SK-N-SH (cell line): ENCODE measurements around the gene MTUS2. TPM values are rescaled to one million over a fixed set of nuclear protein-coding genes. Genes with fewer than 3 reads are reported as not detected.

Experiments
- CTCF ChIA-PET: fragments of 300-600, 350-600 bp; formaldehyde crosslinking; extraction: SDS; loops from one replicate; lab custom pipeline; 2021; lab: Yijun Ruan, JAX
- POLR2A ChIA-PET: fragments of 350-600 bp; sonication (Branson Sonifier 250); formaldehyde crosslinking; extraction: SDS; loops from one replicate; lab custom pipeline; 2020; ENCODE audit warnings: antibody characterized with exemption, inconsistent platforms; lab: Yijun Ruan, JAX
- DNase-seq: peaks from one replicate; pipeline ENCODE4 v3.0.0; 2012
- H2AFZ ChIP-seq: fragments of 200-600 bp; sonication (generic); 2 replicates; pipeline ENCODE4 v1.8.1; 2016; ENCODE audit warnings: antibody characterized with exemption, mild to moderate bottlenecking, low read depth
- H3F3A ChIP-seq: fragments of 200-600 bp; sonication (generic); replicated peaks from 2 replicates; pipeline ENCODE3; 2016; ENCODE audit warnings: antibody characterized with exemption, mild to moderate bottlenecking; ENCODE audit not compliant: insufficient read depth
- H3K27ac ChIP-seq, 2 experiments: fragments of 200-500 bp in 1 of 2; fragments of 200-600 bp in 1 of 2; sonication (Bioruptor generic) in 1 of 2; sonication (generic), shearing (Covaris generic) in 1 of 2; 2 replicates each; pipeline versions ENCODE4 v1.5.1 to v1.6.1; 2014 to 2016; ENCODE audit warnings: low read depth in 2 of 2, inconsistent platforms in 1 of 2, low read length in 1 of 2, mild to moderate bottlenecking in 1 of 2, mixed read lengths in 1 of 2
- H3K27me3 ChIP-seq: fragments of 200-600 bp; sonication (generic), shearing (Covaris generic); 2 replicates; pipeline ENCODE4 v1.6.1; 2016; ENCODE audit warnings: mixed run types; ENCODE audit not compliant: insufficient read depth
- H3K36me3 ChIP-seq, 2 experiments: fragments of 200-500 bp in 1 of 2; fragments of 200-600 bp in 1 of 2; sonication (Bioruptor generic) in 1 of 2; sonication (generic) in 1 of 2; replicated peaks in 1 of 2; 2 replicates each; pipeline versions ENCODE3 to v1.5.1; 2014 to 2016; ENCODE audit warnings: low read length in 1 of 2, mild to moderate bottlenecking in 1 of 2; ENCODE audit not compliant: insufficient read depth in 2 of 2, control insufficient read depth in 1 of 2
- H3K4me1 ChIP-seq, 2 experiments: fragments of 200-500 bp in 1 of 2; fragments of 200-600 bp in 1 of 2; sonication (Bioruptor generic) in 1 of 2; sonication (generic), shearing (Covaris generic) in 1 of 2; 2 replicates each; pipeline versions ENCODE4 v1.5.1 to v1.6.1; 2014 to 2016; ENCODE audit warnings: low read depth in 1 of 2, low read length in 1 of 2, mixed run types in 1 of 2; ENCODE audit not compliant: insufficient read depth in 2 of 2, control insufficient read depth in 1 of 2
- H3K4me2 ChIP-seq: fragments of 200-600 bp; sonication (generic), shearing (Covaris generic); 2 replicates; pipeline ENCODE4 v1.6.1; 2017; ENCODE audit warnings: mixed run types
- H3K4me3 ChIP-seq, 2 experiments: fragments of 200-500 bp in 1 of 2; fragments of 200-600 bp in 1 of 2; sonication (Bioruptor generic) in 1 of 2; sonication (generic), shearing (Covaris generic) in 1 of 2; 2 replicates each; pipeline versions ENCODE4 v1.5.1 to v1.8.1; 2014 to 2016; ENCODE audit warnings: low read depth in 2 of 2, inconsistent platforms in 1 of 2, low read length in 1 of 2, mild to moderate bottlenecking in 1 of 2, mixed read lengths in 1 of 2, moderate library complexity in 1 of 2
- H3K79me2 ChIP-seq: fragments of 200-600 bp; sonication (generic); 2 replicates; pipeline ENCODE4 v1.8.1; 2017; ENCODE audit warnings: mild to moderate bottlenecking; ENCODE audit not compliant: insufficient read depth
- H3K9ac ChIP-seq: fragments of 200-600 bp; sonication (generic); 2 replicates; pipeline ENCODE4 v1.6.1; 2017; ENCODE audit warnings: mixed run types
- H3K9me2 ChIP-seq: fragments of 200-600 bp; sonication (generic); 2 replicates; pipeline ENCODE4 v1.6.1; 2017; ENCODE audit warnings: mixed run types
- H3K9me3 ChIP-seq: fragments of 200-600 bp; sonication (generic); 2 replicates; pipeline ENCODE4 v1.6.1; 2017; ENCODE audit warnings: mixed run types, mild to moderate bottlenecking, moderate library complexity
- H4K20me1 ChIP-seq: fragments of 200-600 bp; sonication (generic); 2 replicates; pipeline ENCODE4 v1.6.1; 2017; ENCODE audit warnings: mild to moderate bottlenecking, mixed run types; ENCODE audit not compliant: insufficient read depth
- CHD2 ChIP-seq: fragments of 150-350 bp; IDR thresholded peaks from 2 replicates; pipeline ENCODE4 v1.6.1; 2018; ENCODE audit warnings: low read length; ENCODE audit not compliant: partially characterized antibody
- CTCF ChIP-seq: fragments of 200-600 bp; sonication (generic); IDR thresholded peaks from 2 replicates; pipeline ENCODE4 v1.6.1; 2017; ENCODE audit warnings: antibody characterized with exemption, mild to moderate bottlenecking, moderate library complexity
- EP300 ChIP-seq, 2 experiments: IDR thresholded peaks; 2 replicates each; pipeline versions ENCODE4 v1.4.0 to v1.6.1; 2012; ENCODE audit warnings: borderline replicate concordance in 1 of 2, low read depth in 1 of 2, low read length in 1 of 2
- FOSL2 ChIP-seq: IDR thresholded peaks from 2 replicates; pipeline ENCODE4 v1.4.0; 2012; ENCODE audit warnings: low read depth, mild to moderate bottlenecking, moderate library complexity, borderline replicate concordance
- FOXJ3 ChIP-seq: sonication (generic); formaldehyde crosslinking; IDR thresholded peaks from 2 replicates; pipeline ENCODE4 v1.5.1; 2020; ENCODE audit warnings: mild to moderate bottlenecking, missing genetic modification reagents
- FOXM1 ChIP-seq: IDR thresholded peaks from 2 replicates; pipeline ENCODE4 v1.4.0; 2012; ENCODE audit warnings: low read depth, mild to moderate bottlenecking
- GATA2 ChIP-seq: sonication (generic); formaldehyde crosslinking; IDR thresholded peaks from 2 replicates; pipeline ENCODE4 v1.5.0; 2020; ENCODE audit warnings: mild to moderate bottlenecking, missing genetic modification reagents
- MAX ChIP-seq: IDR thresholded peaks from 2 replicates; pipeline ENCODE4 v1.4.0; 2012; ENCODE audit warnings: low read depth
- MEF2A ChIP-seq: IDR thresholded peaks from 2 replicates; pipeline ENCODE4 v1.4.0; 2012; ENCODE audit warnings: low read depth, borderline replicate concordance
- NRF1 ChIP-seq: IDR thresholded peaks from 2 replicates; pipeline ENCODE4 v1.6.1; 2012; ENCODE audit warnings: low read depth, mild to moderate bottlenecking, low read length
- PBX3 ChIP-seq: IDR thresholded peaks from 2 replicates; pipeline ENCODE4; 2012
- RAD21 ChIP-seq: IDR thresholded peaks from 2 replicates; pipeline ENCODE4 v1.6.1; 2012; ENCODE audit warnings: mild to moderate bottlenecking, low read length
- RCOR1 ChIP-seq: fragments of 150-350 bp; IDR thresholded peaks from 2 replicates; pipeline ENCODE4 v1.6.1; 2017; ENCODE audit warnings: antibody characterized with exemption, low read length
- SIN3A ChIP-seq: IDR thresholded peaks from 2 replicates; pipeline ENCODE4 v1.6.1; 2012; ENCODE audit warnings: low read depth, mild to moderate bottlenecking, low read length, moderate library complexity, borderline replicate concordance
- SMC3 ChIP-seq: IDR thresholded peaks from 2 replicates; pipeline ENCODE4 v1.6.1; 2012; ENCODE audit warnings: low read depth, low read length, improper control_type of control experiment
- YY1 ChIP-seq: IDR thresholded peaks from 2 replicates; pipeline ENCODE4 v1.4.0; 2012; ENCODE audit warnings: low read depth, mild to moderate bottlenecking
- WGBS: methylation state at CpG from one replicate; pipeline ENCODE4 v1.1.6; 2017; ENCODE audit warnings: low lambda C conversion rate; 5-methylcytosine and 5-hydroxymethylcytosine counted together
- polyA plus RNA-seq, 3 experiments: library from polyadenylated mRNA; depleted of rRNA; stranded (reverse); fragments of >200 nt; gene quantifications; 2 replicates each; pipeline ENCODE4 v1.2.3, GENCODE V29; 2012
- TF ChIP-seq, protein P1 (sequence below): IDR thresholded peaks from 2 replicates; pipeline ENCODE4 v1.4.0; 2012; ENCODE audit warnings: low read depth, borderline replicate concordance
- TF ChIP-seq, protein P2 (sequence below): IDR thresholded peaks from 2 replicates; pipeline ENCODE4 v1.4.0; 2012; ENCODE audit warnings: low read depth, borderline replicate concordance

MTUS2 gene
- polyA plus RNA-seq, 1 of the 3 experiments (the other 2 are of a cell fraction), result 1.7 TPM

DNA sequence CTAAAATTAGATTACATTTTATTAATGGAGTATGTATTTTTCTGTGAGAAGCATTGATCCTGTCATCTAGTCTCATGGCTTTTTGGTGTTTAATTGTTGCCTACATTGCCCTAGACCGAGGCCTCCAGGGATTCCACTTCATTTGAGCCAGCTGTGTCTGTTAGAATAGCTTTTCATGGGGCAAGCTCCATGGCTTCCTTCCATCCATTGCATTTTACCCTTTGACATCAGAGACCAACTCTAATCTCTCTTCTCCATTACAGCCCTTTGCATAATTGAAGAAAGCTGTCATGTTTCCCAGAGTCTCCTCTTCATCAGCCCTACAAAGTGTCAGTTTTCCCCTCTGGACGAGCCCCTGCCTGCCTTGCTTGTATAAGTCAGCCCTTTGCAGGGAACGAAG is 70.6 kb downstream of the MTUS2 start:
- no peak overlapping the region for H3K9ac ChIP-seq
- no peaks in the 10 kb centered on the region for H3K36me3 ChIP-seq
- 5% methylated on average over 3 of the region's 3 CpGs for WGBS
- H3K27me3 ChIP-seq, result no peaks in the 10 kb centered on the region; the same call in 1 of the 2 replicates
- no peak overlapping the region for H3K4me3 ChIP-seq
- POLR2A ChIA-PET, result no interaction called here
- no peaks in the 10 kb centered on the region for H3K9me3 ChIP-seq
- H3K79me2 ChIP-seq, result no peaks in the 10 kb centered on the region
- DNase-seq, result no peak
- TF ChIP-seq MEF2A (no peak), SIN3A (no peak), EP300 (IDR thresholded peaks at IDR 0.05; ENCODE audit: borderline replicate concordance in 1 of 2, low read depth in 1 of 2, low read length in 1 of 2) (no peak), RAD21 (no peak), CTCF (no peak), FOSL2 (no peak)
- TF ChIP-seq, protein P1, sequence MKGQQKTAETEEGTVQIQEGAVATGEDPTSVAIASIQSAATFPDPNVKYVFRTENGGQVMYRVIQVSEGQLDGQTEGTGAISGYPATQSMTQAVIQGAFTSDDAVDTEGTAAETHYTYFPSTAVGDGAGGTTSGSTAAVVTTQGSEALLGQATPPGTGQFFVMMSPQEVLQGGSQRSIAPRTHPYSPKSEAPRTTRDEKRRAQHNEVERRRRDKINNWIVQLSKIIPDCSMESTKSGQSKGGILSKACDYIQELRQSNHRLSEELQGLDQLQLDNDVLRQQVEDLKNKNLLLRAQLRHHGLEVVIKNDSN, result no peak
- no peaks in the 10 kb centered on the region for H3K4me1 ChIP-seq
- no peaks in the 10 kb centered on the region for H4K20me1 ChIP-seq
- H3K4me2 ChIP-seq, result no peak overlapping the region
- H3K9me2 ChIP-seq, result no peaks in the 10 kb centered on the region
- no peak overlapping the region for H2AFZ ChIP-seq
- no peak overlapping the region for H3K27ac ChIP-seq
- no peaks in the 10 kb centered on the region for H3F3A ChIP-seq
- CTCF ChIA-PET, result no interaction called here

DNA sequence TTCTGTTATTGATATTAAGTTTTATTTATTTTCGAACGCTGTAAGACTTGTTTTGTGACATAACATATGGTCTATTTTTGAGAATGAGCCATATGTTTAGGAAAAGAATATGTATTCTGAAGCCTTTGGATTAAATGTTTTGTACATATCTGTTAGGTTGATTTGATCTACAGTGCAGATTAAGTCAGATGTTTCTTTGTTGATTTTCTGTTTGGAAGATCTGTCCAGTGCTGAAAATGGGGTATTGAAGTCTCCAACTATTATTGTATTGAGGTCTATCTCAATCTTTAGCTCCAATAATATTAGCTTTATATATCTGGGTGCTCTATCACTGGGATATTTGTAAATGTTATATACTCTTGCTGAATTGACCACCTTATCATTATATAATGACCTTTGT is 97.9 kb downstream of the MTUS2 start:
- H4K20me1 ChIP-seq, result no peaks in the 10 kb centered on the region
- H3K4me1 ChIP-seq, result no peaks in the 10 kb centered on the region
- no peak overlapping the region for H3K9ac ChIP-seq
- no peak for DNase-seq
- H3F3A ChIP-seq, result no peaks in the 10 kb centered on the region
- CTCF ChIA-PET, result no interaction called here
- no peaks in the 10 kb centered on the region for H3K9me2 ChIP-seq
- H3K27ac ChIP-seq, result no peak overlapping the region
- no peak overlapping the region for H3K4me3 ChIP-seq
- WGBS, result 2% methylated on average over 2 of the region's 2 CpGs
- H3K4me2 ChIP-seq, result no peak overlapping the region
- POLR2A ChIA-PET, result no interaction called here
- no peaks in the 10 kb centered on the region for H3K9me3 ChIP-seq
- no peaks in the 10 kb centered on the region for H3K79me2 ChIP-seq
- no peaks in the 10 kb centered on the region; the same call in 1 of the 2 replicates for H3K27me3 ChIP-seq
- no peak for TF ChIP-seq FOXM1
- TF ChIP-seq CHD2, result no peak
- no peak for TF ChIP-seq YY1
- no peak for TF ChIP-seq RCOR1
- no peak for TF ChIP-seq FOXJ3 (CRISPR knock-in tag)
- no peak for TF ChIP-seq NRF1
- no peak for TF ChIP-seq GATA2 (CRISPR knock-in tag)
- no peak for TF ChIP-seq MAX
- TF ChIP-seq PBX3, result no peak
- TF ChIP-seq SMC3, result no peak
- TF ChIP-seq, protein P2, sequence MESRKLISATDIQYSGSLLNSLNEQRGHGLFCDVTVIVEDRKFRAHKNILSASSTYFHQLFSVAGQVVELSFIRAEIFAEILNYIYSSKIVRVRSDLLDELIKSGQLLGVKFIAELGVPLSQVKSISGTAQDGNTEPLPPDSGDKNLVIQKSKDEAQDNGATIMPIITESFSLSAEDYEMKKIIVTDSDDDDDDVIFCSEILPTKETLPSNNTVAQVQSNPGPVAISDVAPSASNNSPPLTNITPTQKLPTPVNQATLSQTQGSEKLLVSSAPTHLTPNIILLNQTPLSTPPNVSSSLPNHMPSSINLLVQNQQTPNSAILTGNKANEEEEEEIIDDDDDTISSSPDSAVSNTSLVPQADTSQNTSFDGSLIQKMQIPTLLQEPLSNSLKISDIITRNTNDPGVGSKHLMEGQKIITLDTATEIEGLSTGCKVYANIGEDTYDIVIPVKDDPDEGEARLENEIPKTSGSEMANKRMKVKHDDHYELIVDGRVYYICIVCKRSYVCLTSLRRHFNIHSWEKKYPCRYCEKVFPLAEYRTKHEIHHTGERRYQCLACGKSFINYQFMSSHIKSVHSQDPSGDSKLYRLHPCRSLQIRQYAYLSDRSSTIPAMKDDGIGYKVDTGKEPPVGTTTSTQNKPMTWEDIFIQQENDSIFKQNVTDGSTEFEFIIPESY, result no peak
- no peak overlapping the region for H2AFZ ChIP-seq
- H3K36me3 ChIP-seq, result no peaks in the 10 kb centered on the region
